ENCODE results near the gene PSMG2.

The PSMG2 gene

GRCh38 chr18:12769644-12770440 lies 67.0 kb downstream of the PSMG2 start:
- no peak for DNase-seq
- H3K27me3 ChIP-seq (replicated peaks in 2 of 5; ENCODE audit: control insufficient read depth in 4 of 5, insufficient read depth in 5 of 5, low read length in 4 of 5) = no peaks in the 10 kb centered on the region
- H3K4me1 ChIP-seq (ENCODE audit: control extremely low read depth in 1 of 4, control insufficient read depth in 4 of 4, insufficient read depth in 4 of 4, low read length in 3 of 4) = no peaks in the 10 kb centered on the region
- H3K36me3 ChIP-seq (ENCODE audit: control insufficient read depth in 4 of 4, insufficient read depth in 4 of 4, low read length in 3 of 4) = no peaks in the 10 kb centered on the region
- H3K9me3 ChIP-seq (ENCODE audit: control extremely low read depth in 1 of 5, control insufficient read depth in 4 of 5, insufficient read depth in 2 of 5, low read depth in 1 of 5, low read length in 4 of 5) = peaks cover 0 to 2% (median 0%) of the 10 kb centered on the region in 5 experiments
- no peak overlapping the region for H3K4me3 ChIP-seq (ENCODE audit: control insufficient read depth in 1 of 7, extremely low read depth in 1 of 7, insufficient read depth in 4 of 7, low read depth in 2 of 7, low read length in 6 of 7)
- ChIA-PET CTCF (interaction anchor here (1.1 to 1.4 kb wide), 2 partner anchors 9 to 31 kb away, joined by 3 read pairs; no protein-coding TSS in a partner anchor), POLR2A (no interaction called here)
- no peak overlapping the region for H3K27ac ChIP-seq (ENCODE audit: insufficient read depth in 1 of 2, low read depth in 1 of 2, low read length in 2 of 2, poor library complexity in 1 of 2, severe bottlenecking in 2 of 2)
- 90% methylated on average over 3 of the region's 4 CpGs for WGBS (ENCODE audit: insufficient coverage)

- peaks cover 0 to 2% (median 0%) of the 10 kb centered on the region in 5 experiments for H3K9me3 ChIP-seq (ENCODE audit: control extremely low read depth in 1 of 5, control insufficient read depth in 4 of 5, insufficient read depth in 2 of 5, low read depth in 1 of 5, low read length in 4 of 5)
- 100% methylated on average over 10 of the region's 15 CpGs for WGBS (ENCODE audit: insufficient coverage)
- no peaks in the 10 kb centered on the region for H3K36me3 ChIP-seq (ENCODE audit: control insufficient read depth in 4 of 4, insufficient read depth in 4 of 4, low read length in 3 of 4)
- ChIA-PET CTCF (interaction anchor here (1.1 to 1.4 kb wide), 2 partner anchors 10 to 30 kb away, joined by 3 read pairs; no protein-coding TSS in a partner anchor), POLR2A (no interaction called here)
- H3K4me1 ChIP-seq (ENCODE audit: control extremely low read depth in 1 of 4, control insufficient read depth in 4 of 4, insufficient read depth in 4 of 4, low read length in 3 of 4) = no peaks in the 10 kb centered on the region
- no peak overlapping the region for H3K27ac ChIP-seq (ENCODE audit: insufficient read depth in 1 of 2, low read depth in 1 of 2, low read length in 2 of 2, poor library complexity in 1 of 2, severe bottlenecking in 2 of 2)
- no peaks in the 10 kb centered on the region for H3K27me3 ChIP-seq (replicated peaks in 2 of 5; ENCODE audit: control insufficient read depth in 4 of 5, insufficient read depth in 5 of 5, low read length in 4 of 5)
- no peak for DNase-seq
- H3K4me3 ChIP-seq (ENCODE audit: control insufficient read depth in 1 of 7, extremely low read depth in 1 of 7, insufficient read depth in 4 of 7, low read depth in 2 of 7, low read length in 6 of 7) = no peak overlapping the region
These were observed 67.8 kb downstream of the PSMG2 start for GRCh38 chr18:12770469-12771219.

GRCh38 chr18:12772111-12772510 lies 69.3 kb downstream of the PSMG2 start:
- H3K27me3 ChIP-seq (replicated peaks in 2 of 5; ENCODE audit: control insufficient read depth in 4 of 5, insufficient read depth in 5 of 5, low read length in 4 of 5) = no peaks in the 10 kb centered on the region
- 82% methylated on average over 3 of the region's 6 CpGs for WGBS (ENCODE audit: insufficient coverage)
- ChIA-PET POLR2A (interaction anchor here (0.7 kb wide), 1 partner anchor 11 kb away, joined by 3 read pairs; no protein-coding TSS in a partner anchor), CTCF (no interaction called here)
- H3K4me1 ChIP-seq (ENCODE audit: control extremely low read depth in 1 of 4, control insufficient read depth in 4 of 4, insufficient read depth in 4 of 4, low read length in 3 of 4) = no peaks in the 10 kb centered on the region
- H3K4me3 ChIP-seq (ENCODE audit: control insufficient read depth in 1 of 7, extremely low read depth in 1 of 7, insufficient read depth in 4 of 7, low read depth in 2 of 7, low read length in 6 of 7) = no peak overlapping the region
- DNase-seq = no peak
- H3K27ac ChIP-seq (ENCODE audit: insufficient read depth in 1 of 2, low read depth in 1 of 2, low read length in 2 of 2, poor library complexity in 1 of 2, severe bottlenecking in 2 of 2) = no peak overlapping the region
- H3K36me3 ChIP-seq (ENCODE audit: control insufficient read depth in 4 of 4, insufficient read depth in 4 of 4, low read length in 3 of 4) = no peaks in the 10 kb centered on the region
- peaks cover 0 to 5% (median 0%) of the 10 kb centered on the region in 5 experiments for H3K9me3 ChIP-seq (ENCODE audit: control extremely low read depth in 1 of 5, control insufficient read depth in 4 of 5, insufficient read depth in 2 of 5, low read depth in 1 of 5, low read length in 4 of 5)

GRCh38 chr18:12773369-12773768 lies 70.5 kb downstream of the PSMG2 start:
- Histone ChIP-seq H3K27me3 (replicated peaks in 2 of 5; ENCODE audit: control insufficient read depth in 4 of 5, insufficient read depth in 5 of 5, low read length in 4 of 5) (no peaks in the 10 kb centered on the region), H3K27ac (ENCODE audit: insufficient read depth in 1 of 2, low read depth in 1 of 2, low read length in 2 of 2, poor library complexity in 1 of 2, severe bottlenecking in 2 of 2) (no peak overlapping the region), H3K4me3 (ENCODE audit: control insufficient read depth in 1 of 7, extremely low read depth in 1 of 7, insufficient read depth in 4 of 7, low read depth in 2 of 7, low read length in 6 of 7) (no peak overlapping the region), H3K9me3 (ENCODE audit: control extremely low read depth in 1 of 5, control insufficient read depth in 4 of 5, insufficient read depth in 2 of 5, low read depth in 1 of 5, low read length in 4 of 5) (peaks cover 0 to 5% (median 0%) of the 10 kb centered on the region in 5 experiments), H3K36me3 (ENCODE audit: control insufficient read depth in 4 of 4, insufficient read depth in 4 of 4, low read length in 3 of 4) (no peaks in the 10 kb centered on the region), H3K4me1 (ENCODE audit: control extremely low read depth in 1 of 4, control insufficient read depth in 4 of 4, insufficient read depth in 4 of 4, low read length in 3 of 4) (no peaks in the 10 kb centered on the region)
- ChIA-PET CTCF (no interaction called here), POLR2A (no interaction called here)
- DNase-seq = no peak
- WGBS (ENCODE audit: insufficient coverage) = 87% methylated on average over 5 of the region's 5 CpGs

- no peaks in the 10 kb centered on the region for H3K4me1 ChIP-seq (ENCODE audit: control extremely low read depth in 1 of 4, control insufficient read depth in 4 of 4, insufficient read depth in 4 of 4, low read length in 3 of 4)
- peaks cover 0 to 5% (median 0%) of the 10 kb centered on the region in 5 experiments for H3K9me3 ChIP-seq (ENCODE audit: control extremely low read depth in 1 of 5, control insufficient read depth in 4 of 5, insufficient read depth in 2 of 5, low read depth in 1 of 5, low read length in 4 of 5)
- H3K27me3 ChIP-seq (replicated peaks in 2 of 5; ENCODE audit: control insufficient read depth in 4 of 5, insufficient read depth in 5 of 5, low read length in 4 of 5) = no peaks in the 10 kb centered on the region
- H3K36me3 ChIP-seq (ENCODE audit: control insufficient read depth in 4 of 4, insufficient read depth in 4 of 4, low read length in 3 of 4) = no peaks in the 10 kb centered on the region
- WGBS (ENCODE audit: insufficient coverage) = 93% methylated on average over 4 of the region's 9 CpGs
- ChIA-PET POLR2A (no interaction called here), CTCF (interaction anchor here (1.0 to 1.8 kb wide), 3 partner anchors 9 to 30 kb away, joined by 4 to 5 read pairs (median 4); no protein-coding TSS in a partner anchor)
- no peak overlapping the region for H3K27ac ChIP-seq (ENCODE audit: insufficient read depth in 1 of 2, low read depth in 1 of 2, low read length in 2 of 2, poor library complexity in 1 of 2, severe bottlenecking in 2 of 2)
- H3K4me3 ChIP-seq (ENCODE audit: control insufficient read depth in 1 of 7, extremely low read depth in 1 of 7, insufficient read depth in 4 of 7, low read depth in 2 of 7, low read length in 6 of 7) = no peak overlapping the region
- DNase-seq = no peak
These were observed 72.1 kb downstream of the PSMG2 start for GRCh38 chr18:12774982-12775381.

Measured in common myeloid progenitor, CD34-positive (primary cell).